SJCRH30 (cell line): ENCODE data around the gene SFI1. TPM values are rescaled to one million over a fixed set of nuclear protein-coding genes. Genes with fewer than 3 reads are reported as not detected.
"Not testable (repeated sequence)": the region's sequence is repeated elsewhere in the genome, so short reads cannot be mapped to it uniquely, and the experiment has no call there.

Experiments
- DNase-seq, 2 experiments: peaks; one replicate each; pipeline ENCODE4 v3.0.0-alpha.2; 2015 to 2020
- H3K27ac ChIP-seq: fragments of 250-450 bp; sonication (Bioruptor Pico); 2 replicates; pipeline ENCODE4 v1.5.1; 2020; ENCODE audit warnings: mild to moderate bottlenecking, moderate library complexity
- H3K27me3 ChIP-seq: fragments of 250-450 bp; sonication (Bioruptor Pico); 2 replicates; pipeline ENCODE4 v1.5.1; 2020; ENCODE audit warnings: mild to moderate bottlenecking, moderate library complexity
- H3K36me3 ChIP-seq: fragments of 250-450 bp; sonication (Bioruptor Pico); 2 replicates; pipeline ENCODE4 v1.5.1; 2020; ENCODE audit warnings: mild to moderate bottlenecking, moderate library complexity
- H3K4me1 ChIP-seq: fragments of 250-450 bp; sonication (Bioruptor Pico); 2 replicates; pipeline ENCODE4 v1.5.1; 2020; ENCODE audit warnings: mild to moderate bottlenecking, moderate library complexity
- H3K4me3 ChIP-seq: fragments of 250-450 bp; sonication (Bioruptor Pico); 2 replicates; pipeline ENCODE4 v1.5.1; 2020; ENCODE audit warnings: mild to moderate bottlenecking, moderate library complexity
- H3K9me3 ChIP-seq: fragments of 250-450 bp; sonication (Bioruptor Pico); replicated peaks from 2 replicates; pipeline ENCODE4 v1.5.1; 2020; ENCODE audit warnings: mild to moderate bottlenecking, moderate library complexity
- total RNA-seq: library from RNA; depleted of rRNA; stranded (reverse); fragments of >200 nt; shearing (Covaris generic); gene quantifications from 2 replicates; pipeline ENCODE4 v1.2.3, GENCODE V29; 2014

The SFI1 gene
- total RNA-seq, 1 experiment from 2014 or later: 11.8 TPM

DNA sequence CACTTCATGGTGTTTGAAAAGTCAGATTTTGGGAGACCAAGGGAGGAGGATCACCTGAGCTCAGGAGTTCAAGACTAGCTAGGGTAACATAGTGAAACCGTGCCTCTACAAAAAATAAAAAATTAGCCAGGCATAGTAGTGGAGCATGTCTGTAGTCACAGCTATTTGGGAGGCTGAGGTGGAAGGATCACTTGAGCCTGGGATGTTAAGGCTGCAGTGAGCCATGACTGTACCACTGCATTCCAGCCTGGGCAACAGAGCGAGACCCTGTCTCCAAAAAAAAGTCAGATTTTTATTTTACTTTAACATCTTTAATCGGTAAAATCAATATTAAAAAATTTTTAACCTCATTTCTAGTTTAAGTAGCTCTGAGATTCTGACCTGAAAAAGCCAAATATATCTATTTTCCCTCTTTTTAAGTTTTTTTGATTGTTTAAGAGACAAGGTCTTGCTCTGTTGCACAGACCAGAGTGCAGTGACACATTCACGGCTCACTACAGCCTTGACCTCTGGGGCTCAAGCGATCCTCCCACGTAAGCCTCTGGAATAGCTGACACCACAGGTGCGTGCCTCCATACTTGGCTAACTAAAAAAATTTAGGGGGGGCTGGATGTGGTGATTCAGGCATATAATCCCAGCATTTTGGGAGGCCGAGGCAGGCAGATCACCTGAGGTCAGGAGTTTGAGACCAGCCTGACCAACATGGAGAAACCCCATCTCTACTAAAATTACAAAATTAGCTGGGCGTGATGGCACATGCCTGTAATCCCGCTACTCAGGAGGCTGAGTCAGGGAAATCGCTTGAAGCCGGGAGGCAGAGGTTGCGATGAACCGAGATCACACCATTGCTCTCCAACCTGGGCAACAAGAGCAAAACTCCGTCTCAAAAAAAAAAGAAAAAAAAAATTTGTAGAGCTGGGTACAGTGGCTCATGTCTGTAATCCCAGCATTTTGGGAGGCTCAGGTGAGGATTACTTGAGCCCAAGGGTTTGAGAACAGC, 48.4 kb downstream of the SFI1 start:
- no peak for DNase-seq
- no peak overlapping the region for H3K27ac ChIP-seq
- H3K36me3 ChIP-seq: no peaks in the 10 kb centered on the region
- H3K4me1 ChIP-seq: no peaks in the 10 kb centered on the region
- H3K27me3 ChIP-seq: no peaks in the 10 kb centered on the region
- H3K9me3 ChIP-seq: no peaks in the 10 kb centered on the region
- no peak overlapping the region for H3K4me3 ChIP-seq

DNA sequence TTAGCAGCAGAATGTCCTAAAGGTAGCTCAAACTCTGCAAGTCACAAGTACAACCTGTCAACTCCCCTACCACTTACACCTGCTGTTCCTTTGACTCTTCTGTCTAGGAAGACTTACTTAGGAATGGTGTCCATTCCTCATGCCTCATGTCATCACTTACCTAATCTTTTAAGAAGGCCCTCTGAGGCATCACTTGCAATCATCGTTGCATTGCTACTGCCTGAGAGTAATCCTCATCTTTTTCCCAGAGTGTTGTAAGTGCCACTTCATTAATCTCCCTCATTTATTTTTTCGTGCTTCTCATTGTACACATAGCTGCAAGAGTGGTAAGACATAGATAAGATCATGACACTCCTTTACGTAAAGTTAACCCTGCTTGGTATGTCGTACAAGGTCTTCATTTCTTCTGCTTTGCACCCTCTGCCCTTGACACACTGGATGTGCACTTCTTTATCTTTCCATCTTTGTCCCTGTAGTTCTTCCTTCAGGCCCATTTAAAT, 54.6 kb downstream of the SFI1 start:
- no peak overlapping the region for H3K4me3 ChIP-seq
- no peaks in the 10 kb centered on the region; the same call in 1 of the 2 replicates for H3K4me1 ChIP-seq
- no peaks in the 10 kb centered on the region for H3K36me3 ChIP-seq
- no peaks in the 10 kb centered on the region for H3K9me3 ChIP-seq
- H3K27ac ChIP-seq: no peak overlapping the region
- no peaks in the 10 kb centered on the region for H3K27me3 ChIP-seq
- DNase-seq: no peak

DNA sequence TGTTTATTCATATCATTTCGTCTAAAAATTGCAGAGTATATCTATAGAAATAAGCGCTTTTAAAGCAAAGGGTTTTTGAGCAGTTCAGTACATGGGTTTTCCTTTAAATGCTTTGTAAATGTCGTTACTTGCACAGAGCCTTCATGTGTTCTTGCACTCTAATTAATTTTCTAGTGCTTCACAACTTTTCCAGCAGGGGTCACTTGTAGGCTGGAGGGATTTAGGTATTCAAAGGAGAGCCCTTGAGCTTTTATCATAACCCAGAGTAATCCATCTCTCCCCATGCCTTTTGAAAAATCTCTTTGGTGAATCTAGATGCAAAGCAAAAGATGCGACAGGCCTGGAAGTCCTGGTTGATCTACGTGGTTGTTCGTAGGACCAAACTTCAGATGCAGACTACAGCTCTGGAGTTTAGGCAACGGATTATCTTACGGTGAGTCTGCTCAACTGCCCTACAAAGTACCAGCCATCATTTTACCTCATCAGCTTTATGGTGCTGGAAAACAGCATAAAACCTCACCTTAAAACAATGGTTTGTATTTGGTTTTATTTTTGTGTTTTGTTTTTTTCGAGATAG, 60.4 kb downstream of the SFI1 start:
- H3K27me3 ChIP-seq: no peaks in the 10 kb centered on the region
- H3K9me3 ChIP-seq: no peaks in the 10 kb centered on the region
- H3K27ac ChIP-seq: no peak overlapping the region
- no peaks in the 10 kb centered on the region; the same call in 1 of the 2 replicates for H3K4me1 ChIP-seq
- peak; percentile 6 to 49 for DNase-seq
- no peaks in the 10 kb centered on the region for H3K36me3 ChIP-seq
- no peak overlapping the region for H3K4me3 ChIP-seq

DNA sequence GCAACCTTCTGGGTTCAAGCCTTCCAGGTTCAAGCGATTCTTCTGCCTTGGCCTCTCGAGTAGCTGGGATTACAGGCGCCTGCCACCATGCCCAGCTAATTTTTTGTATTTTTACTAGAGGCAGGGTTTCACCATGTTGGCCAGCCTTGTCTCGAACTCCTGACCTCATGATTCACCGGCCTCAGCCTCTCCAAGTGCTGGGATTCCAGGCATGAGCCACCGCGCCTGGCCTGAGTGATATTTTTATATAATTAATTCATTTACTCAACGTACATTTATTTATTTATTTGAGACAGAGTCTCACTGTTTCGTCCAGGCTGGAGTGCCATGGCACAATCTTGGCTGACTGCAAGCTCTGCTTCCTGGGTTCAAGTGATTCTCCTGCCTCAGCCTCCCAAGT, 62.2 kb downstream of the SFI1 start:
- not testable (repeated sequence) for H3K27ac ChIP-seq, DNase-seq, H3K4me3 ChIP-seq, H3K9me3 ChIP-seq, H3K4me1 ChIP-seq, H3K36me3 ChIP-seq, H3K27me3 ChIP-seq

DNA sequence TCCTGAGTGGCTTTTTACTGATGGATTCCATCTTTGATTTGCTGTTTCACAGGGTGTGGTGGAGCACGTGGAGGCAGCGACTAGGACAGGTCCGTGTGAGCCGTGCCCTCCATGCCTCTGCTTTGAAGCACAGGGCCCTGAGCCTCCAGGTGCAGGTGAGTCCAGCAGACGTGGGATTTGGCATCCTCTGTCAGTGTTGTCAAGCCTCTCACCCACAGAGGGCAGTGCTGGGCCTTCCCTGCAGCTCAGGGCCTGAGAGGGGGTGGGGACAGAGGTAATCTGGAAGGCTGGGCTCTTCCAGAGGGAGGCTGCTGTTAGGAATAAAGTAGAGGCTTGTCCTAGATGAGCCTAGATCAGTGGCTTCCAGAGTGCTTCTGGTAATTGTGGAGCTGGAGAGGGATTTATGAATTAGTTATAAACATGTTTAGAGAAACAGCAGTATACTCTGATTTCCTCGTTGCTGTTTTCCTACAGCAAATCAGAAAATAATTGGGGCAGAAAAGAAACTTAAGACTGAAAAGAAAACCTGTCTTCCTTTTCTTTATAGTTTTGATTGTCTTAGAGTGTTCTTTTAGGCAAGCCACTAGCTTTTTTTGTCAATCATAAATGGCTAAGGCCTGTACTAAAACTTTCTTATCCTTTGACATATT, 65.0 kb downstream of the SFI1 start:
- no peaks in the 10 kb centered on the region for H3K9me3 ChIP-seq
- H3K27me3 ChIP-seq: no peaks in the 10 kb centered on the region
- no peak overlapping the region for H3K27ac ChIP-seq
- H3K36me3 ChIP-seq: no peaks in the 10 kb centered on the region
- no peaks in the 10 kb centered on the region for H3K4me1 ChIP-seq
- no peak overlapping the region for H3K4me3 ChIP-seq
- peak; percentile 73 to 79 for DNase-seq

DNA sequence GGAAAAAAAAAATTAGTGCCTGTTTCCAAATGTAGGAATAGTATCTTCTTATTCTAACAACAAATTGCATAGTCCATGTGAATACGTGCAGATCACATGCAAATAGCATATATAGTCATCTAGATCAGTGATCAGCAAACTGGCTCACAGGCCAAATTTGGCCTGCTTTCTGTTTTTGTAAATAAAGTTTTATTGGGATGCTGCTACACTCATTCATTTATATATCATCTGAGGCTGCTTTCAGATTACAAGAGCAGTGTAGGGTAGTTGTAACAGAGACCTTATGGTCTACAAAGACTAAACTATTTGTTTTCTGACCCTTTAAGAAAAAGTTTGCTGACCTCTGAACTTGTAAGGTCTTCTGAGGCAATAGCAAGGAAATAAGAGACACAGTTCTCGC, 65.6 kb downstream of the SFI1 start:
- DNase-seq: no peak
- Histone ChIP-seq H3K27ac (no peak overlapping the region), H3K36me3 (no peaks in the 10 kb centered on the region), H3K4me1 (no peaks in the 10 kb centered on the region), H3K9me3 (no peaks in the 10 kb centered on the region), H3K4me3 (no peak overlapping the region), H3K27me3 (no peaks in the 10 kb centered on the region)

DNA sequence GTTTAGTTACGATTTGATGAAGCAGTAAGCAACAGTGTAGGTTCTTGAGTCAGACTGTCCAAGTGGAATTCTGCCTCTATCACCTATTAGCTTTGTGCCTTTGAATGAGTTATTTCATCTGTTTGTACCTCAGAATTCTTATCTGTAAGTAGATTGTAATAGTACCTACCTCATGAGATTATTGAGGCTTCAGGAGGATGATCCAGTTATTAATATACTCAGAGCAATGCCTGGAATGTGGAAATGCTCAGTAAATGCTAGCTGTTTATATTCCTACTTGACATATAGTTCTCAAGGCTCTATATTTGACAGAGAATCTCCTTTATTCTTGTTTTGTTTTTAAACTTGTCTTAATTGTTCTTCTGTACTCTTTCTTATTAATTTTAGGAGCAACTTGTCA, 70.1 kb downstream of the SFI1 start:
- Histone ChIP-seq H3K9me3 (no peaks in the 10 kb centered on the region), H3K27me3 (no peaks in the 10 kb centered on the region), H3K27ac (no peak overlapping the region), H3K4me3 (no peak overlapping the region), H3K4me1 (no peaks in the 10 kb centered on the region), H3K36me3 (no peaks in the 10 kb centered on the region)
- no peak for DNase-seq

DNA sequence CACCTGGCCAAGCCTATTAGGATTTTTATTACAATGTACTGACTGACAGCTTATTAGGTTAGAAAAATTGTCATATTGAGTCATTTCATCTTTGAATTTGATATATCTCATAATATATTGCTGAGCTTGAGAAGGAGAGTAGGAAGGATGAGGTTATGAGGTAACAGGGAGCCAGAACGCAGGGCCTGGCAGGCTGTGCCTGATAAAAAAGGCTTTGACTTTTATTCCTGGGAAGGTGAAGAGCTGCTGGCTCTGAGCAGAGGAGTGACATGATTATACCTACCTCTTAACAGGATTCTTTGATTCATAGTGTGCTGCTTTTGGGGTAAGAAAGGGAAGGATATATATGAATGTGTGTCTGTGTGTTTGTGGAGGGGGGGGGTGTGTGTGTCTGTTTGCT, 70.9 kb downstream of the SFI1 start:
- Histone ChIP-seq H3K9me3 (no peaks in the 10 kb centered on the region), H3K27ac (no peak overlapping the region), H3K4me3 (no peak overlapping the region), H3K4me1 (no peaks in the 10 kb centered on the region), H3K36me3 (no peaks in the 10 kb centered on the region), H3K27me3 (no peaks in the 10 kb centered on the region)
- no peak for DNase-seq

DNA sequence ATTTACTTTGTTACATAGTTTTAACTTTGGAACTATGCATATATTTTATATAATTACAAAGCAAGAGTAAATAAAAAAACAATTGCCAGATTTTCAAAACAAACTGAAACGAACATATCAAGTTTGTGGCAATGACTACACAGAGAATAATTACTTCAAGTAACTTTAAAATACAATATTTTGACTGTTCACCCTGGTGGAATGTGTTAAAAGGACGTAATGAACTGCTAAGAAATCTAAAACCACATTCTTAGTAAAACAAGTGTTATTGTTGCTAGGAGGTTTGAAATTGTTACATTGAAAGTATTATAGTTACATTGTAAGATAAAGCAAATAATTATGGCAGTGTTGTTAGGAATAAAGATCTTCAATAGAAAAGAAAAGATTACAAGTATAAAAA, 71.4 kb downstream of the SFI1 start:
- Histone ChIP-seq H3K9me3 (no peaks in the 10 kb centered on the region), H3K27ac (no peak overlapping the region), H3K4me3 (no peak overlapping the region), H3K36me3 (no peaks in the 10 kb centered on the region), H3K4me1 (no peaks in the 10 kb centered on the region), H3K27me3 (no peaks in the 10 kb centered on the region)
- no peak for DNase-seq

DNA sequence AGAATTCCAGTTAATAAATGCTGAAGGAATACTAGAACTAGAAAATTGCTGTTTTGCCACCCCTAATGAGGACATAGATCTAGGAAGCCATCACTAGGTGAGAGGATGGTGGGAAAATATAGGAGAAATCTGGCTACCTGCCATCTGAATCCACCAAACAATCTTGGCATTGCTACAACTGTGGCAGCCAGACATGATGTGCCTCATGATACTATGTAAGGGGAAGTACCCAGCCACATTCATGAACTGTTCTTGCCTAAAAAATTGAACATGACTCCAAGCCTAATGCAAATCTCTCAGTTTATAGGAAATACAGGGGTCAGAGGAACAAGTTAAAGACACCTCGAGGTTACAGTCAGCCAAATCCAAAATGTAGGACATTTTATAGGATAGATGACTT, 72.8 kb downstream of the SFI1 start:
- no peak for DNase-seq
- no peak overlapping the region for H3K27ac ChIP-seq

DNA sequence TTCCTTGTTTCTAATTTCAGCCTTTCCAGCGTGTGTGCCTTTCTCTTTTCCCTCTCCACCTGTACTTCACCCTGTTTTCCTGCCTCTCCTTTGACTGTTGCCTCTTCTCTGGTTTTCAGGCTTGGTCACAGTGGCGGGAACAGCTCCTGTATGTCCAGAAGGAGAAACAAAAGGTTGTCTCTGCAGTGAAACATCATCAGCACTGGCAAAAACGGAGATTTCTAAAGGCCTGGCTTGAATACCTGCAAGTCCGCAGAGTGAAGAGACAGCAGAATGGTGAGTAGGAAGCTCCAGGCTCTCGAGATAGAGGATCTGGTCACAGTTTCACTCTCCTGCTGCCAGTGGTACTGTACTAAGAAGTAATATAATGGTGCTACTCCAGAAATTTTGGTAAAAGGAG, 76.6 kb downstream of the SFI1 start:
- Histone ChIP-seq H3K36me3 (no peaks in the 10 kb centered on the region), H3K27me3 (no peaks in the 10 kb centered on the region), H3K27ac (no peak overlapping the region), H3K4me3 (no peak overlapping the region), H3K4me1 (no peaks in the 10 kb centered on the region), H3K9me3 (no peaks in the 10 kb centered on the region)
- no peak for DNase-seq

More for the DNA sequence above, 72.8 kb downstream of the SFI1 start:
- Histone ChIP-seq H3K27me3 (no peaks in the 10 kb centered on the region), H3K9me3 (no peaks in the 10 kb centered on the region), H3K36me3 (no peaks in the 10 kb centered on the region), H3K4me1 (no peaks in the 10 kb centered on the region), H3K4me3 (no peak overlapping the region)

DNA sequence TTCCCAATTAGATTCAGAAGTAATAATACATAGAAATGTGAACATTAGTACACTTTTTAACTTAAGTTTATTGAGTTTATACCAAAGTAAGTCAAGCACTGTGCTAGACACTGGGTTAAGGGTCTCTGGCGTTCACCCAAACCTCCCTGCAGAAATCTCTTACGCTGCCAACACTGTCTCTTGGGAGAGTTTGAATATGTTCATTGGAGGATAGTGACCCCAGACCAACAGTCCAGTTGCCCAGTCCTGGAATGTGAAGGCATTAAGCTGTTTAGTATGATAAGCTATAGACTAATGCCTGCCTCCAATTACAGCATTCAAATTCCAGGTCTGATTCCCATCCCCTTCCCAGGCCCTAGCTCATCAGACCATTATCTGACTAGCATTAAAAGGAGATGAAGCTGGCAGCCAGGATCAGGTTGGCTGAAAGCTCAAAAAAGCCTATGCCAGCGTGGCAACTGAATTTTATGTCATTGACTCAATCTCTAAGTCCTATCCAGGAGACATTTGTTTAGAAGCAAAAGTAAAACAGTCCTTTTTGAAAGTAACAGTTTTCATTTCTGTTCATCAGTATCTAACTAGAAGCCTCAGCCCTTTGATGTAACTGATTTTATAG, 77.8 kb downstream of the SFI1 start:
- no peak for DNase-seq
- Histone ChIP-seq H3K36me3 (no peaks in the 10 kb centered on the region), H3K4me1 (no peaks in the 10 kb centered on the region), H3K27me3 (no peaks in the 10 kb centered on the region), H3K27ac (no peak overlapping the region), H3K9me3 (no peaks in the 10 kb centered on the region), H3K4me3 (no peak overlapping the region)

DNA sequence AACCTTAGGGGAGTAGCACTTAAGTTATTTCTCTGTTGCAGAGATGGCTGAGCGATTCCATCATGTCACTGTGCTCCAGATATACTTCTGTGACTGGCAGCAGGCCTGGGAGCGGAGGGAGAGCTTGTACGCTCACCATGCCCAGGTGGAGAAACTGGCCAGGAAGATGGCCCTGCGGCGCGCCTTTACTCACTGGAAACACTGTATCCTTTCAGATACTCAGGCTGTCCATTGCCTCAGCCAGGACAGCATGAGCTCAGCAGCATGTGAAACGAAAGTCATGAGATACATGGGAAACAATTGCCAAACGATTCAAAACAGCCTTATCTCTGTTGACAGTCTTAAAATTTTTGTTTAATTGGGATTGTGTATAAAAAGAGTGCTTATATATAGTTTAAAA, 78.9 kb downstream of the SFI1 start:
- H3K4me3 ChIP-seq: no peak overlapping the region
- H3K27me3 ChIP-seq: no peaks in the 10 kb centered on the region
- no peaks in the 10 kb centered on the region for H3K9me3 ChIP-seq
- H3K27ac ChIP-seq: no peak overlapping the region
- no peaks in the 10 kb centered on the region for H3K36me3 ChIP-seq
- DNase-seq: no peak
- H3K4me1 ChIP-seq: no peaks in the 10 kb centered on the region

DNA sequence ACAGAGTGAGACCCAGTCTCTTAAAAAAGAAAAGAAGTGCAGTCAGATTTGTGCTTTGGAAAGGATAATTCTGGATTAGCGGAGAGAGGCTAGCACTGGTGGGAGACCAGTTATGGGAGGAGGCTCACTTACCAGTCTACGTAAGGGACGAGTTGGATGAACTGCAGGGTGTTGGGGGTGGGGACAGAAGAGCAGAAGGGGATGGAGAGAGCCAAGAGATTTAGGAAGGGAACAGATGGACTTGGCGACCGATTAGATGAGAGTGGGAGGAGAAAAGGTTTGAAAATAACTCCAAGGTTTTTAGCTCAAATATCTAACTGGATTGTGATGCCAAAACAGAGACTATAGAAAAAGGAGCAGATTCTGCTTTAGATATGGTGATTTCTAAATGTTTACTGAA, 81.4 kb downstream of the SFI1 start:
- Histone ChIP-seq H3K9me3 (no peaks in the 10 kb centered on the region), H3K4me3 (no peak overlapping the region), H3K27me3 (no peaks in the 10 kb centered on the region), H3K36me3 (no peaks in the 10 kb centered on the region), H3K27ac (no peak overlapping the region), H3K4me1 (no peaks in the 10 kb centered on the region)
- DNase-seq: no peak

DNA sequence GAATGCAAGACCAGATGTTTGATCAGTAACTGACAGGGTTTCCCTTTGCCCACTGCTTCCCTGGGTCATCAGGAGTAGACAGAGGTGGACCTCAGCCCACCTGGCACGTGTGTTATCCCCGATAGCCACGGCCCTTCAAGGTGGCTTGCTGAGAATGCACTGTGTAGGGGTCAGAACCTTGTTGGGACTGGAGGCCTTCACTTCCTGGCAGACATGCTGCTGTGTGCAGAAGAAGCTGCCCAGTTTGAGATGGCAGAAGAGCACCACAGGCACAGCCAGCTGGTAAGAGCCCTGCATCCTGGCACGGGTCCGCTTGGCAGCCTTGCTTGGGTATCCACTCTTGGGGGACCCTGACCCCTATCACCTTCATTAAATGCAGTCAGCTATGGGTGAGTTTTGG, 81.8 kb downstream of the SFI1 start:
- DNase-seq: no peak
- Histone ChIP-seq H3K9me3 (no peaks in the 10 kb centered on the region), H3K4me1 (no peaks in the 10 kb centered on the region)

More for the DNA sequence above, 81.8 kb downstream of the SFI1 start:
- H3K36me3 ChIP-seq: no peaks in the 10 kb centered on the region
- H3K27me3 ChIP-seq: no peaks in the 10 kb centered on the region
- no peak overlapping the region for H3K27ac ChIP-seq
- H3K4me3 ChIP-seq: no peak overlapping the region
